Measurements from ENCODE around the gene CHAF1B.

The CHAF1B gene

GRCh38 chr21:36425286-36425685, 40.1 kb downstream of the CHAF1B start:
- DNase-seq (ENCODE audit: low read depth) = peak; percentile 61
- H3K4me3 ChIP-seq (ENCODE audit: low read depth, low read length) = no peak overlapping the region
- no peak for TF ChIP-seq CTCF (conservative IDR thresholded peaks at IDR 0.05; ENCODE audit: low read depth, low read length)

DNA sequence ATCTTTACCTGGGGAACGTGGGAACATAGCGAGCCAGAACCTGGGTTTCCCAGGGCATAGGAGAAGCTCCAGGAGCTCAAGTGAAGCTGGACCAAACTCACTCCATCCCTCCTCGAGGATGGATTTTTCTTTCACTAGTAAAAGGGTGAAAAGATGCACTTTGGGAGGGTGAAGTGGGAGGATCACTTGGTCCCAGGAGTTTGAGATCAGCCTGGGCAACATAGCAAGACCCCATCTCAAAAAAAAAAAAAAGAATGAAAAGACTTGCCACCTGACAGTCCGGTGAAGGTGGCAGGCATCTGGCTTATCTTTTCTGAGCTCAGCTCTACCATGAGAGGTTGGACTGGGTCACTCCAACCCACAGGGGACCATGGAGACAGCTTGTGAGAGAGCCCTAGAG, 42.3 kb downstream of the CHAF1B start:
- no peak overlapping the region for H3K4me3 ChIP-seq (ENCODE audit: low read depth, low read length)
- DNase-seq (ENCODE audit: low read depth) = no peak
- TF ChIP-seq CTCF (conservative IDR thresholded peaks at IDR 0.05; ENCODE audit: low read depth, low read length) = no peak

- no peak for DNase-seq (ENCODE audit: low read depth)
- no peak overlapping the region for H3K4me3 ChIP-seq (ENCODE audit: low read depth, low read length)
- no peak for TF ChIP-seq CTCF (conservative IDR thresholded peaks at IDR 0.05; ENCODE audit: low read depth, low read length)
Measured at GRCh38 chr21:36428761-36429432, 43.7 kb downstream of the CHAF1B start.

GRCh38 chr21:36429947-36430546, 44.9 kb downstream of the CHAF1B start:
- peak; percentile 99 for DNase-seq (ENCODE audit: low read depth)
- TF ChIP-seq CTCF (conservative IDR thresholded peaks at IDR 0.05; ENCODE audit: low read depth, low read length) = peak; percentile 18
- H3K4me3 ChIP-seq (ENCODE audit: low read depth, low read length) = peak overlapping the region; percentile 10

GRCh38 chr21:36430841-36431240, 45.6 kb downstream of the CHAF1B start:
- H3K4me3 ChIP-seq (ENCODE audit: low read depth, low read length) = no peak overlapping the region
- TF ChIP-seq CTCF (conservative IDR thresholded peaks at IDR 0.05; ENCODE audit: low read depth, low read length) = no peak
- peak; percentile 38 for DNase-seq (ENCODE audit: low read depth)

- TF ChIP-seq CTCF (conservative IDR thresholded peaks at IDR 0.05; ENCODE audit: low read depth, low read length) = no peak
- DNase-seq (ENCODE audit: low read depth) = no peak
- H3K4me3 ChIP-seq (ENCODE audit: low read depth, low read length) = no peak overlapping the region
Measured at GRCh38 chr21:36431252-36431651, 46.1 kb downstream of the CHAF1B start.
